ENCODE results near the gene PTPN11.
"Not testable (repeated sequence)": the region's sequence is repeated elsewhere in the genome, so short reads cannot be mapped to it uniquely, and the experiment has no call there.

Gene PTPN11

GRCh38 chr12:112513471-112513870, 94.7 kb downstream of the PTPN11 start:
- DNase-seq (ENCODE audit: low read depth in 2 of 2, low spot score in 1 of 2), result no peak

GRCh38 chr12:112514456-112514855, 95.7 kb downstream of the PTPN11 start:
- no peak for DNase-seq (ENCODE audit: low read depth in 2 of 2, low spot score in 1 of 2)

- DNase-seq (ENCODE audit: low read depth in 2 of 2, low spot score in 1 of 2), result no peak
Measured at GRCh38 chr12:112514926-112515642, 96.3 kb downstream of the PTPN11 start.

GRCh38 chr12:112515868-112516267, 97.1 kb downstream of the PTPN11 start:
- DNase-seq (ENCODE audit: low read depth in 2 of 2, low spot score in 1 of 2), result no peak

GRCh38 chr12:112517730-112518364, 99.1 kb downstream of the PTPN11 start:
- DNase-seq (ENCODE audit: low read depth in 2 of 2, low spot score in 1 of 2), result no peak

- DNase-seq (ENCODE audit: low read depth in 2 of 2, low spot score in 1 of 2), result no peak
Measured at GRCh38 chr12:112518365-112518735, 99.6 kb downstream of the PTPN11 start.

GRCh38 chr12:112519841-112520340, 101.1 kb downstream of the PTPN11 start:
- DNase-seq (ENCODE audit: low read depth in 2 of 2, low spot score in 1 of 2), result not testable (repeated sequence)

- no peak for DNase-seq (ENCODE audit: low read depth in 2 of 2, low spot score in 1 of 2)
Measured at GRCh38 chr12:112523856-112524255, 105.1 kb downstream of the PTPN11 start.

- DNase-seq (ENCODE audit: low read depth in 2 of 2, low spot score in 1 of 2), result no peak
Measured at GRCh38 chr12:112524269-112524668, 105.5 kb downstream of the PTPN11 start.

GRCh38 chr12:112524676-112525425, 106.1 kb downstream of the PTPN11 start:
- DNase-seq (ENCODE audit: low read depth in 2 of 2, low spot score in 1 of 2), result no peak

- no peak for DNase-seq (ENCODE audit: low read depth in 2 of 2, low spot score in 1 of 2)
Measured at GRCh38 chr12:112525426-112525809, 106.7 kb downstream of the PTPN11 start.

GRCh38 chr12:112527082-112527481, 108.3 kb downstream of the PTPN11 start:
- no peak for DNase-seq (ENCODE audit: low read depth in 2 of 2, low spot score in 1 of 2)

GRCh38 chr12:112527501-112527900, 108.8 kb downstream of the PTPN11 start:
- DNase-seq (ENCODE audit: low read depth in 2 of 2, low spot score in 1 of 2), result no peak

GRCh38 chr12:112528521-112528920, 109.8 kb downstream of the PTPN11 start:
- DNase-seq (ENCODE audit: low read depth in 2 of 2, low spot score in 1 of 2), result no peak

GRCh38 chr12:112530941-112531340, 112.2 kb downstream of the PTPN11 start:
- no peak for DNase-seq (ENCODE audit: low read depth in 2 of 2, low spot score in 1 of 2)

- no peak for DNase-seq (ENCODE audit: low read depth in 2 of 2, low spot score in 1 of 2)
Measured at GRCh38 chr12:112532106-112532505, 113.4 kb downstream of the PTPN11 start.

GRCh38 chr12:112533528-112533927, 114.8 kb downstream of the PTPN11 start:
- DNase-seq (ENCODE audit: low read depth in 2 of 2, low spot score in 1 of 2), result no peak

- no peak for DNase-seq (ENCODE audit: low read depth in 2 of 2, low spot score in 1 of 2)
Measured at GRCh38 chr12:112535017-112535416, 116.3 kb downstream of the PTPN11 start.

- DNase-seq (ENCODE audit: low read depth in 2 of 2, low spot score in 1 of 2), result no peak
Measured at GRCh38 chr12:112535637-112536366, 117.1 kb downstream of the PTPN11 start.

- DNase-seq (ENCODE audit: low read depth in 2 of 2, low spot score in 1 of 2), result no peak
Measured at GRCh38 chr12:112536367-112536730, 117.6 kb downstream of the PTPN11 start.

GRCh38 chr12:112537710-112538396, 119.1 kb downstream of the PTPN11 start:
- DNase-seq (ENCODE audit: low read depth in 2 of 2, low spot score in 1 of 2), result no peak
